ENCODE results near the gene FAM9C. TPM values are rescaled to one million over a fixed set of nuclear protein-coding genes. Genes with fewer than 3 reads are reported as not detected.
"Not testable (repeated sequence)": the region's sequence is repeated elsewhere in the genome, so short reads cannot be mapped to it uniquely, and the experiment has no call there.

FAM9C gene
- total and polyA plus RNA-seq, 2 donors (not counting 3 experiments of a cell fraction or from before 2014, with no cell fraction given): not detected

- Histone ChIP-seq H3K36me3 (ENCODE audit: control insufficient read depth in 2 of 2, extremely low read depth in 1 of 2, insufficient read depth in 2 of 2, low read length in 2 of 2) (no peaks in the 10 kb centered on the region), H3K9ac (replicated peaks; ENCODE audit: extremely low read depth, insufficient read depth, low read length) (no peak overlapping the region), H3K4me1 (ENCODE audit: control insufficient read depth, extremely low read depth, insufficient read depth, low read length) (peaks cover 18% of the 10 kb centered on the region), H3K27me3 (ENCODE audit: control insufficient read depth in 2 of 2, insufficient read depth in 2 of 2, low read length in 2 of 2) (no peaks in the 10 kb centered on the region), H3K9me1 (replicated peaks; ENCODE audit: control insufficient read depth, extremely low read depth, insufficient read depth, low read length) (no peaks in the 10 kb centered on the region), H4K20me1 (replicated peaks; ENCODE audit: control insufficient read depth, extremely low read depth, insufficient read depth, low read length) (no peaks in the 10 kb centered on the region), H2AFZ (ENCODE audit: low read depth, low read length) (no peak overlapping the region), H3K27ac (ENCODE audit: insufficient read depth, low read depth, low read length) (peak overlapping the region; percentile 34), H3K9me3 (replicated peaks; ENCODE audit: control insufficient read depth, insufficient read depth, low read length) (no peaks in the 10 kb centered on the region), H3K4me2 (ENCODE audit: insufficient read depth, low read length) (no peak overlapping the region), H3K4me3 (replicated peaks in 1 of 3; ENCODE audit: insufficient read depth in 1 of 3, low read depth in 1 of 3, low read length in 3 of 3) (no peak overlapping the region), H3K79me2 (ENCODE audit: control insufficient read depth, insufficient read depth, low read length) (no peaks in the 10 kb centered on the region)
- DNase-seq (ENCODE audit: low read depth, low spot score) (peak; percentile 52), FAIRE-seq (peak; percentile 52)
- no TSS peak for BruUV-seq (replicated peaks)
- intact Hi-C loops (cut with micrococcal nuclease): no loop called here
- dilution Hi-C loops (cut with MboI; ENCODE audit: extremely low pct_ligation_motif_present, low sequenced_read_pairs): no loop called here
- TF ChIP-seq EZH2 (IDR thresholded peaks at IDR 0.05; ENCODE audit: borderline replicate concordance, low read depth, low read length, severe bottlenecking): no peak
- TF ChIP-seq POLR2AphosphoS5 (IDR thresholded peaks at IDR 0.05; ENCODE audit: insufficient read depth, low read depth, low read length): no peak
- no peak for TF ChIP-seq FOS (IDR thresholded peaks at IDR 0.05; ENCODE audit: borderline replicate concordance, insufficient read depth, low read length)
- no peak for TF ChIP-seq GATA2 (IDR thresholded peaks at IDR 0.05; ENCODE audit: insufficient read depth, insufficient read length, low read depth, low read length)
- no peak for TF ChIP-seq CTCF (IDR thresholded peaks at IDR 0.05; ENCODE audit: extremely low read depth in 1 of 2, insufficient read depth in 1 of 2, low read depth in 1 of 2, low read length in 2 of 2)
- POLR2A ChIA-PET: no interaction called here
- CTCF ChIA-PET: no interaction called here
These were observed 43.1 kb upstream of the FAM9C start for GRCh38 chrX:13087322-13088155.

- FAIRE-seq: not testable (repeated sequence)
These were observed 42.4 kb upstream of the FAM9C start for GRCh38 chrX:13086793-13087321.

More at GRCh38 chrX:13086793-13087321, 42.4 kb upstream of the FAM9C start:
- POLR2A ChIA-PET: interaction anchor here (0.6 kb wide), 1 partner anchor 39 kb away, joined by 3 read pairs; no protein-coding TSS in a partner anchor
- CTCF ChIA-PET; H3K4me2 ChIP-seq (ENCODE audit: insufficient read depth, low read length); H3K9me3 ChIP-seq (replicated peaks; ENCODE audit: control insufficient read depth, insufficient read depth, low read length); H3K79me2 ChIP-seq (ENCODE audit: control insufficient read depth, insufficient read depth, low read length); H2AFZ ChIP-seq (ENCODE audit: low read depth, low read length); intact Hi-C loops (cut with micrococcal nuclease); H3K9me1 ChIP-seq (replicated peaks; ENCODE audit: control insufficient read depth, extremely low read depth, insufficient read depth, low read length); dilution Hi-C loops (cut with MboI; ENCODE audit: extremely low pct_ligation_motif_present, low sequenced_read_pairs); DNase-seq (ENCODE audit: low read depth, low spot score); BruUV-seq (replicated peaks); H3K27me3 ChIP-seq (ENCODE audit: control insufficient read depth in 2 of 2, insufficient read depth in 2 of 2, low read length in 2 of 2); H3K27ac ChIP-seq (ENCODE audit: insufficient read depth, low read depth, low read length); H4K20me1 ChIP-seq (replicated peaks; ENCODE audit: control insufficient read depth, extremely low read depth, insufficient read depth, low read length); H3K36me3 ChIP-seq (ENCODE audit: control insufficient read depth in 2 of 2, extremely low read depth in 1 of 2, insufficient read depth in 2 of 2, low read length in 2 of 2); H3K9ac ChIP-seq (replicated peaks; ENCODE audit: extremely low read depth, insufficient read depth, low read length); H3K4me3 ChIP-seq (replicated peaks in 1 of 3; ENCODE audit: insufficient read depth in 1 of 3, low read depth in 1 of 3, low read length in 3 of 3): not testable (repeated sequence)
- peaks cover 18% of the 10 kb centered on the region for H3K4me1 ChIP-seq (ENCODE audit: control insufficient read depth, extremely low read depth, insufficient read depth, low read length)

All from endothelial cell of umbilical vein (primary cell).